PFSK-1 (cell line): Measurements from ENCODE around the gene FGF14.

Source experiments
- FOXP2 ChIP-seq: optimal IDR thresholded peaks from 2 replicates; pipeline ENCODE3; 2011; ENCODE audit warnings: borderline replicate concordance, control low read depth, inconsistent platforms; ENCODE audit not compliant: insufficient read depth; ENCODE audit errors: extremely low read length, extremely low read depth
- POLR2AphosphoS5 ChIP-seq: IDR thresholded peaks from 2 replicates; pipeline ENCODE4 v1.6.1; 2012; ENCODE audit warnings: low read depth, mild to moderate bottlenecking, control low read depth, low read length, moderate library complexity
- REST ChIP-seq, 2 experiments: IDR thresholded peaks; 2 replicates each; pipeline versions ENCODE4 v1.6.1 to v1.8.0; 2011 to 2012; ENCODE audit warnings: low read depth in 2 of 2, low read length in 2 of 2, control low read depth in 1 of 2, inconsistent platforms in 1 of 2, mild to moderate bottlenecking in 1 of 2, moderate library complexity in 1 of 2; ENCODE audit not compliant: insufficient read depth in 1 of 2
- SIN3A ChIP-seq: IDR thresholded peaks from 2 replicates; pipeline ENCODE4 v1.6.1; 2012; ENCODE audit warnings: mild to moderate bottlenecking, low read length, moderate library complexity, borderline replicate concordance; ENCODE audit not compliant: insufficient read depth
- TAF1 ChIP-seq: IDR thresholded peaks from 2 replicates; pipeline ENCODE4 v1.6.1; 2012; ENCODE audit warnings: low read length, control low read depth, borderline replicate concordance; ENCODE audit not compliant: insufficient read depth

FGF14 gene

GRCh38 chr13:101903890-101904289 lies 498.0 kb downstream of the FGF14 start:
- TF ChIP-seq SIN3A (no peak), FOXP2 (no peak), TAF1 (no peak), POLR2AphosphoS5 (no peak), REST (IDR thresholded peaks at IDR 0.05; ENCODE audit: insufficient read depth in 1 of 2, low read depth in 2 of 2, low read length in 2 of 2) (no peak)

GRCh38 chr13:101898676-101899075 lies 503.2 kb downstream of the FGF14 start:
- TF ChIP-seq TAF1 = no peak

GRCh38 chr13:101896541-101896940 lies 505.3 kb downstream of the FGF14 start:
- TF ChIP-seq FOXP2 = no peak
- no peak for TF ChIP-seq REST (IDR thresholded peaks at IDR 0.05; ENCODE audit: insufficient read depth in 1 of 2, low read depth in 2 of 2, low read length in 2 of 2)

GRCh38 chr13:101893021-101893420 lies 508.8 kb downstream of the FGF14 start:
- TF ChIP-seq POLR2AphosphoS5 (no peak), TAF1 (no peak)

- TF ChIP-seq REST (IDR thresholded peaks at IDR 0.05; ENCODE audit: insufficient read depth in 1 of 2, low read depth in 2 of 2, low read length in 2 of 2) (no peak), SIN3A (no peak), FOXP2 (no peak), TAF1 (no peak), POLR2AphosphoS5 (no peak)
Observed at GRCh38 chr13:101892296-101892695, 509.6 kb downstream of the FGF14 start.

- TF ChIP-seq REST (IDR thresholded peaks at IDR 0.05; ENCODE audit: insufficient read depth in 1 of 2, low read depth in 2 of 2, low read length in 2 of 2) (no peak), FOXP2 (no peak), TAF1 (no peak), SIN3A (no peak), POLR2AphosphoS5 (no peak)
Observed at GRCh38 chr13:101881593-101881992, 520.3 kb downstream of the FGF14 start.
